Neural cell (in vitro differentiated cells): ENCODE measurements around the gene SLC8A1. TPM values are rescaled to one million over a fixed set of nuclear protein-coding genes. Genes with fewer than 3 reads are reported as not detected.

ENCODE experiments used
- H2AFZ ChIP-seq: fragments of 200-600, 300-800 bp; sonication (generic), shearing (Covaris generic); 2 replicates; pipeline ENCODE4 v1.6.0; 2014; ENCODE audit warnings: low read depth, mild to moderate bottlenecking, antibody characterized with exemption, low read length, moderate library complexity
- H3F3A ChIP-seq: fragments of 200-600 bp; shearing (Covaris generic); 2 replicates; pipeline ENCODE4 v1.6.1; 2016; ENCODE audit warnings: mild to moderate bottlenecking, moderate library complexity, mixed read lengths, antibody characterized with exemption, low read length; ENCODE audit not compliant: insufficient read depth, poor library complexity, severe bottlenecking
- H3K27ac ChIP-seq: fragments of 200-600, 300-800 bp; sonication (generic), shearing (Covaris generic); 2 replicates; pipeline ENCODE4 v1.5.1; 2014; ENCODE audit warnings: mild to moderate bottlenecking, low read length, moderate library complexity
- H3K27me3 ChIP-seq: fragments of 300-800, 200-600 bp; sonication (generic), shearing (Covaris generic); 2 replicates; pipeline ENCODE4 v1.6.0; 2014; ENCODE audit warnings: mild to moderate bottlenecking, low read depth, low read length, moderate library complexity; ENCODE audit not compliant: insufficient read depth
- H3K36me3 ChIP-seq: fragments of 300-800, 200-600 bp; sonication (generic), shearing (Covaris generic); 2 replicates; pipeline ENCODE4 v1.5.1; 2014; ENCODE audit warnings: mild to moderate bottlenecking, antibody characterized with exemption, low read length, moderate library complexity; ENCODE audit not compliant: insufficient read depth
- H3K4me2 ChIP-seq: fragments of 300-800, 200-600 bp; sonication (generic), shearing (Covaris generic); 2 replicates; pipeline ENCODE4 v1.6.0; 2014; ENCODE audit warnings: mild to moderate bottlenecking, low read length
- H3K4me3 ChIP-seq: fragments of 300-800, 200-600 bp; sonication (generic), shearing (Covaris generic); 2 replicates; pipeline ENCODE4 v1.5.1; 2014; ENCODE audit warnings: mild to moderate bottlenecking, low read length, moderate library complexity
- H3K79me2 ChIP-seq: fragments of 200-600 bp; shearing (Covaris generic); replicated peaks from 2 replicates; pipeline ENCODE4 v1.6.0; 2014; ENCODE audit warnings: mild to moderate bottlenecking, low read length, moderate library complexity; ENCODE audit not compliant: insufficient read depth
- H3K9ac ChIP-seq: fragments of 300-800, 200-600 bp; sonication (generic), shearing (Covaris generic); 2 replicates; pipeline ENCODE4 v1.6.1; 2016; ENCODE audit warnings: mild to moderate bottlenecking, low read length, mixed read lengths
- H3K9me2 ChIP-seq: fragments of 200-600 bp; shearing (Covaris generic); 2 replicates; pipeline ENCODE4 v1.6.1; 2016; ENCODE audit warnings: mild to moderate bottlenecking, low read length, mixed read lengths; ENCODE audit not compliant: insufficient read depth
- H3K9me3 ChIP-seq: fragments of 200-600, 300-800 bp; sonication (generic), shearing (Covaris generic); 2 replicates; pipeline ENCODE4 v1.6.1; 2016; ENCODE audit warnings: mild to moderate bottlenecking, mixed run types, low read length, moderate library complexity, mixed read lengths
- H4K20me1 ChIP-seq: fragments of 200-600 bp; shearing (Covaris generic); 2 replicates; pipeline ENCODE4 v1.6.1; 2016; ENCODE audit warnings: mild to moderate bottlenecking, mixed run types; ENCODE audit not compliant: insufficient read depth
- CTCF ChIP-seq: fragments of 450-650 bp; IDR thresholded peaks from 2 replicates; pipeline ENCODE4 v1.5.1; 2014; ENCODE audit warnings: antibody characterized with exemption, mild to moderate bottlenecking, moderate library complexity; ENCODE audit not compliant: poor library complexity, severe bottlenecking
- EP300 ChIP-seq: fragments of 450-650 bp; conservative IDR thresholded peaks from 2 replicates; pipeline ENCODE4 v1.6.1; 2014; ENCODE audit warnings: antibody characterized with exemption, mild to moderate bottlenecking, moderate library complexity; ENCODE audit not compliant: poor library complexity, severe bottlenecking
- EZH2 ChIP-seq: fragments of 200-600, 300-800 bp; shearing (Covaris generic), sonication (generic); IDR thresholded peaks from 2 replicates; pipeline ENCODE4 v1.6.1; 2014; ENCODE audit warnings: antibody characterized with exemption, low read length, borderline replicate concordance, mild to moderate bottlenecking; ENCODE audit not compliant: insufficient read depth, poor library complexity, severe bottlenecking
- MXI1 ChIP-seq: fragments of 450-650 bp; conservative IDR thresholded peaks from 2 replicates; pipeline ENCODE4 v1.6.1; 2014; ENCODE audit warnings: antibody characterized with exemption, mild to moderate bottlenecking; ENCODE audit not compliant: poor library complexity, severe bottlenecking
- POLR2AphosphoS5 ChIP-seq: IDR thresholded peaks from 2 replicates; pipeline ENCODE4 v1.6.1; 2012
- RAD21 ChIP-seq: fragments of 450-650 bp; conservative IDR thresholded peaks from 2 replicates; pipeline ENCODE4 v1.6.1; 2014; ENCODE audit warnings: antibody characterized with exemption, mild to moderate bottlenecking, moderate library complexity
- REST ChIP-seq: IDR thresholded peaks from 2 replicates; pipeline ENCODE4 v1.6.1; 2012; ENCODE audit warnings: borderline replicate concordance
- SMC3 ChIP-seq: fragments of 450-650 bp; conservative IDR thresholded peaks from 2 replicates; pipeline ENCODE4 v1.6.1; 2014; ENCODE audit warnings: antibody characterized with exemption, mild to moderate bottlenecking, moderate library complexity; ENCODE audit not compliant: poor library complexity
- TAF1 ChIP-seq: IDR thresholded peaks from 2 replicates; pipeline ENCODE4 v1.6.1; 2012; ENCODE audit warnings: low read depth
- polyA plus RNA-seq: library from polyadenylated mRNA; depleted of rRNA; stranded (reverse); fragments of >200 nt; gene quantifications from 2 replicates; pipeline ENCODE4 v1.2.3, GENCODE V29; 2014

The SLC8A1 gene
- polyA plus RNA-seq, 1 donor from 2014 or later, result 18.7 TPM

- no peak overlapping the region for H3K27ac ChIP-seq
- H4K20me1 ChIP-seq, result no peaks in the 10 kb centered on the region
- H3K9me2 ChIP-seq, result no peaks in the 10 kb centered on the region
- peaks cover 6% of the 10 kb centered on the region for H3K79me2 ChIP-seq
- no peaks in the 10 kb centered on the region for H3F3A ChIP-seq
- peaks cover 11% of the 10 kb centered on the region for H3K36me3 ChIP-seq
- no peaks in the 10 kb centered on the region for H3K9me3 ChIP-seq
- H3K9ac ChIP-seq, result no peak overlapping the region
- TF ChIP-seq SMC3 (no peak), CTCF (no peak), EZH2 (no peak), RAD21 (no peak), TAF1 (no peak), POLR2AphosphoS5 (no peak), REST (no peak), MXI1 (no peak), EP300 (no peak)
- H3K27me3 ChIP-seq, result no peaks in the 10 kb centered on the region
- no peak overlapping the region for H2AFZ ChIP-seq
- no peak overlapping the region for H3K4me3 ChIP-seq
- H3K4me2 ChIP-seq, result no peak overlapping the region
These were observed 20.3 kb downstream of the SLC8A1 start for GRCh38 chr2:40431600-40431955.

GRCh38 chr2:40430776-40431599 lies 20.9 kb downstream of the SLC8A1 start:
- Histone ChIP-seq H3F3A (no peaks in the 10 kb centered on the region), H2AFZ (no peak overlapping the region), H3K27ac (no peak overlapping the region), H3K36me3 (peaks cover 8% of the 10 kb centered on the region), H3K9ac (no peak overlapping the region), H4K20me1 (no peaks in the 10 kb centered on the region), H3K9me2 (no peaks in the 10 kb centered on the region), H3K4me2 (no peak overlapping the region), H3K9me3 (no peaks in the 10 kb centered on the region), H3K27me3 (no peaks in the 10 kb centered on the region), H3K4me3 (no peak overlapping the region), H3K79me2 (peaks cover under 1% of the 10 kb centered on the region)
- TF ChIP-seq REST, result no peak
